ENCODE results near the gene ARL15.
A peak's percentile ranks its signal among the peaks of the same experiment; 100 is the strongest.

ARL15 gene

DNA sequence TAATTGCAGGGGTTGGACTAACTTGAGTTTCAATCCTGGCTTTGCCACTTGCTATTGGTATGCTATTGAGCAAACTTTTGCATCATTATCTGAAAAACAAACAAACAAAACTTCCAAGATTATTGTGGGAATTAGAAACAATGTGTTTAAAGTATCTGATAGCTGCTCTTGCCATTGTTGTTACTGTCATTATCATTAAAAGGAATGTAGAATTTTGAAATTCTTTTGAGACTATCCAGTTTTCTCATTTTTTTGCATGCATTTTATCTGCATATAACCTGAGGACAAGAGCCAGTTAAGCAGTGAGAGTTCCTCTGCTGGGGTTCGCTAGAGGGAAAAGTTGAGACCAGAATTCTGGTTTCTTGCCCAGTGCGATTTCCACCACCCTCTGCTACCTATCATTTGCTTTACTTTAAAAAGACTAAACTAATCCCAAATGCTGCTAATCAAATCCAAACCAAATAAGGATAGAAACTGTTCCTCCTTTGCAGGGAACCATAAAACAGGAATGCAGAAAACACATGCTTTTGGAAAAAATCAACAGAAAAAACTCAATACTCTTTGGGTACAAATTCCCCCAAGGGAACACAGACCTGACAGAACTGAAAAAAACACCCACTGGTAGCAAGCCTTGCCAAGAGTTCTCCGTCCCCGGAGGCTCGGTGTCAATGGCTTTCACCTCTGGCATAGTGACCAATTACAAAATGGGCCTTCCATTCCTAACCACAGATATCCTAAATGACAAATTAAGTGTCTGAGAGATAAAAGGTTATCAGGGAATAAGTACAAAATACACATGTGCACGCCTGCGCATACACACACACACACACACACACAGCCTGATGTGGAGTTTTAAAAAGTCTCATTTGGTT, 373.7 kb downstream of the ARL15 start:
- peak; percentile 41 for DNase-seq (ENCODE audit: low spot score)

DNA sequence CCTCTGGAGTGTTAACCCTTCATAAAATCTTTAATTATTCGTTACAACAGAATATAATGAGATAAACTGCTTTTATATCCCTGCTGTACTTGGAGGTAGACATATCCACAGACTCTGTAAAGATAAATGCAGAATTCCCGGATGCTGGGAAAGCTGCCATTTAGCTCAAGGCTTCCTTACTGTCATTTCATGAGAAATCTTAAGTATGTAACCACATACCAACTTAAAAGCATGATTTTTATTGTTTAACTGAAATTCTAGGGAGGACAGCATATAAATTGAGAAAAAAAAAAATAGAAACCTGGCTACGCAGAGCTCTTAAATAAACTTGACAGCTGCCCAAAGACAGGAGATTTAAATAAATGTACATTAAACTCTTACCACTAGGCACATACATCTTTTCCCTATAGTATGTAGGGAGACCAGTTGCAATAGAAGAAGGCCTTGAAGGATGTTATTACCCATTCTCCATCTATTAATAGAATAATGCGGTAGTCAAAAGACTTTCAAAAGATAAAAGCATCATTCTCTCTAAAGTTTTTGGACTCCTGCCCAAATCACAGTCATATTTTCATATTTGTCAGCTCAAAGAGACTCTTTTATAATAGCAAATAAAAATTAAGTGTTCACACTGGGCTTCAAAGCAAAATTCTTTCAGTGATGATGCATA, 376.1 kb downstream of the ARL15 start:
- no peak for DNase-seq (ENCODE audit: low spot score)

DNA sequence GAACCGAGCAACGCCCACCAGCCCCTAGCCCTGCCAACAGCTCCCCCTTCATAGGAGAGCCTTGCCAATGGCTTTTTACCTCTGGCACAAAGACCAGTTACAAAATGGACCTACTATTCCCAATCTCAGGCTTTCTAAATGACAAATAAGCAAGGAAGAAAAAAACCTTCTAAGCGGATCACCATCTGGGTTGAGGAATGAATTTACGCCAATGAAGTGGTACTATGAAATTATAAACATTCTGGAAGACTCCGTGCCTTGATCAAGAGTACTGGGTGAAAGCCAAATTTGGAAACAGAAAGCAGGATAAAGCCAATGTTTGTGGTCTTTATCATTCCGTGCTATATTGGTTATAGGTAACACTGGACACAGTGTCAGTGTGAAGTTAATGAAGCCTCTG, 378.0 kb downstream of the ARL15 start:
- no peak for DNase-seq (ENCODE audit: low spot score)

DNA sequence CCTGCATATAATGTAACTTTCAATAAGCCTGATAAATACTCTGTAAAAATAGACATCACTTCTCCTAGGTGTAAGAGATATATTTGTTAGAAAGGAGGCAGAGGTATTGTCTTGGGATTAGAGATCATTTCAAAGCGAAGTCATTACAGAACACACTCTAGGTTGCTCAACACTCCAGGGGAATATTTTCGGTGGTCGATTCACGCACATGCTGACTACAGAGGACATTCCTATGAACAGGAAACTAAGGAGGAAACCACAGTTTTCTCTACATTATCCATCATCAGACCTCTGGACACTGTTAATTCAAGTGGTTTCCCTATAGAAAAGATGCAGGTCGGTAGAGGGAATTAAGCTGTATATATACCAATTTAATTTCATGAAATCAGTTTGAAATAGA, 379.9 kb downstream of the ARL15 start:
- no peak for DNase-seq (ENCODE audit: low spot score)

DNA sequence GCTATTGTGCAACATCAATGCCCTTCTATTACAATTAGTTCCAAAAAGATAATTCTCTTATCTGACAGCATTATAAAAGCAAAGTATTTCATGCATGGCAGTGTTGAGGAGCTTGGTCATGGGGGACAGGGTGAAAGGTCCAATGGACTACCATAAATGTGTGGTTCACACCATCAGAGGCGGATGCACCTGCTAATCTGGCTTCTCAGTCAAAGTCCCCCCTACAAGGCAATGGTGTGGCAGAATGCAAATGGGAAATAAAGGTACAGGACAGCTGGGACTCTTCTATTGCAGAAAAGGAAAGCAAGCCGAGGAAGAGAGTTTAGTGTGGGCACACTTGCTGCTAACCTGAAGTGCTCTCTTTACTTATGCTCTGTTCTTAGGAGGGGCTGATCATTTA, 380.8 kb downstream of the ARL15 start:
- DNase-seq (ENCODE audit: low spot score), result no peak

DNA sequence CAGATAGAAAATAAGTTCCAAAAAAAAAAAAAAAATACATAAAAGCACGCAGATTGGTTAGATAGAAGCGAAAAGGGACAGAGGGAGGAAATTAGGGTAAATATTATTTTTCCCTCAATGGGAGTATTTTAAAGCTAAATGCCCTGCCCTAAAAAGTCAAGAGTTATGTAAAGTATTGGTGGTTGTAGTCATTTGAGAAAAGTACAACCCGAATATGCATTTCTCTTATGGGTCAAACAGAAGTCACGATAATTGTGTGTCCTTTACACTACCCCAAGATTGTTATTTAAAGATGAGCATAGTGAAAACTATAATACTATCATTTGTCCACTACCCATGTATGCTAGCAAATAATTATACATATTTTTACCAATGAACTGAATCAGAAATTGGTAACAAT, 381.2 kb downstream of the ARL15 start:
- no peak for DNase-seq (ENCODE audit: low spot score)

DNA sequence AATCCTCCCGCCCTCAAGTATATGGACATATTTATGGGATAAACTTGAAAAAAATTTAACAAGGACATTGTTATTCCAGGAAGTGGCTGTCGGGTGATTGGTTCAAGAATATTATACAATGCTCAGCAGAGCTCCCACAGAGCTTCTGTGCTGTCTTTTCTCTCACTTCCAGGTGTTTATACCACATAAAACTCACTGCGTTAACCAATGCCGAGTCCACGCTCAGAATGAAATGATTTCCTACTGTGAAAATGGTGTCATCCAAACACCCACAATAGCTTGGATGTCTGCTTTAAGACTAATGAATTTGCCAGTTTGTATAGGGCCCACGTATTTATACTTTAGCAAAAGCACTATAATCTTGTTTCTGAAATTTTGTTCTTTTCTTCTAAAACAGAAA, 381.7 kb downstream of the ARL15 start:
- DNase-seq (ENCODE audit: low spot score), result no peak

DNA sequence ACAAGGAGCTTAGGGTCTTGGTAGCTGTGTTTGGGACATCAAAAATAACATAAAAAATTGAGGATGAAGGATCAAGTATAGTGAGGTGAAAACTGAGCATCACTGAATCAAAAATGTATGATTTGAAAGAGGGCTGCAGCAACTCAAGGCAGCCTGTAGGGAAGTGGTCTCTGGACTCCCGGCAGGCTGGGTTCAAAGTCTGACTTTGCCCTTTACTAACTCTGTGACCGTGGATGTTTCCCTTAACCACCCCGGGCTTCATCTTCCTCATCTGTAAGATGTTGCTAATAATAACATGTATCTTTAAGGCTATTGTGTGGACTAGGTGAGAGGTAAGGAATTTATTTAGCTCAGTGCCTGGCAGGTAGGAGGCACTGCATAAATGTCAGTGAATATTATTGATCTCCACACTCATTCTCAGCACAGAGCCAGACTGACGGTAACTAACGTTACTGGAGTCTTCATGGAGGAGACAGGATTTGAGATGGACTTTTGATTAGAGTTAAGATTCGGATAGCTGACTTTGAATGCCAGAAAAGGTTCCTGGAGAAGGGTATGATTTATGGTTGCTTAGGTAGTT, 382.6 kb downstream of the ARL15 start:
- DNase-seq (ENCODE audit: low spot score), result no peak

DNA sequence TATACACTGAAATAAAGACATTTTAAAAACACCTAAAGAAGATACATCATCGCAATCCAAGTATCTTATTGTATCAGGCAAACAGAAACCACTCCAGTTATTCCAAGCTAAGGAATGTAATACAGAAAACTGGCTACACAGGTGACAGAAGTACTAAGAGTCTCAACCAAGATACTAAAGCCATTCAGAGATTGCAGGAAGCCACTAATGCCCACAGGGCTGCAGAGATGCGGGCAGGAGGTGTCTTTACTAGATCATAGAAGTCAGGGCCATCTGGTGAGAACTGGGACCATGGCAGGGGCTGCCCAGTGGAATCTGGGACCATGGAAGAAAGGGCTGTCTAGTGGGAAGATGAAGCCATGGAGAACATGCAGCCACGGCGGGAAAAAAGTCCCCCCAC, 384.3 kb downstream of the ARL15 start:
- no peak for DNase-seq (ENCODE audit: low spot score)

DNA sequence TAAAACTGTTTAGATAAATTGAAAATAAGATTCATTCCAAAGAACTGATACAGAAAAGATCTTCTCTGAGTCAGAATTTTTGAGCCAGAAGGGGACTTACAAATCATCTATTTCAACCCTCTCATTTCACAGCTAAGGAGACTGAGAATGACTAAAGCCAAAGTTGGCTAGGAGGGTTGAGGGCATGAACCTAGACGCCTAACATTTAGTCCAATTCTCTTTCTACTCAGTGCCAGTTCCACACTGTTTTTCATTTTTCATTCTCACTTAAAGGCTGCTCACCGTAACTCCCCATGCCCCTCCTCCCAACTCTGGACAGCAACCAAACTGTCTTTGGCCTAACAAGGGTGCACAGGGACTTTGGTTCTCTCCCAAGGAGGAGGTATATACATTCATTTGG, 386.0 kb downstream of the ARL15 start:
- DNase-seq (ENCODE audit: low spot score), result peak; percentile 21

DNA sequence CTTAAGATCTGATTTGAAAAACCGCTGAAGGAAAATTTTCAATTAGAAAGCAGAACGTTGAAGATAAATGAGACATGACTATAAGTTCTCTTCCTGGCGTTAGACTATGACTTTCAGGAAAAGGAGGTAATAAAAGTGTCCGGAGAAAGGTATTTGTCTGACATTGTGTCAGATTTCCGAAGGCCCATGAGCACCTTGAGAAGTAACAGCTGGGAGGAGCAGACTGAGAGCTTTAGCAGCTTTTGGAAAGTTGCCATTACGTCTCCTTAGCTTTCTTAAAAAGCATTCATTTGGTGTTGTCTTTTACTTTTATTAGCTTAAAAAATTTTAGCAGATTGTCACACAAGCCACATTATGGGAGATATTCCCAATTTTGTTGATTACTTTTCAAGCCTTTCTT, 386.4 kb downstream of the ARL15 start:
- no peak for DNase-seq (ENCODE audit: low spot score)

DNA sequence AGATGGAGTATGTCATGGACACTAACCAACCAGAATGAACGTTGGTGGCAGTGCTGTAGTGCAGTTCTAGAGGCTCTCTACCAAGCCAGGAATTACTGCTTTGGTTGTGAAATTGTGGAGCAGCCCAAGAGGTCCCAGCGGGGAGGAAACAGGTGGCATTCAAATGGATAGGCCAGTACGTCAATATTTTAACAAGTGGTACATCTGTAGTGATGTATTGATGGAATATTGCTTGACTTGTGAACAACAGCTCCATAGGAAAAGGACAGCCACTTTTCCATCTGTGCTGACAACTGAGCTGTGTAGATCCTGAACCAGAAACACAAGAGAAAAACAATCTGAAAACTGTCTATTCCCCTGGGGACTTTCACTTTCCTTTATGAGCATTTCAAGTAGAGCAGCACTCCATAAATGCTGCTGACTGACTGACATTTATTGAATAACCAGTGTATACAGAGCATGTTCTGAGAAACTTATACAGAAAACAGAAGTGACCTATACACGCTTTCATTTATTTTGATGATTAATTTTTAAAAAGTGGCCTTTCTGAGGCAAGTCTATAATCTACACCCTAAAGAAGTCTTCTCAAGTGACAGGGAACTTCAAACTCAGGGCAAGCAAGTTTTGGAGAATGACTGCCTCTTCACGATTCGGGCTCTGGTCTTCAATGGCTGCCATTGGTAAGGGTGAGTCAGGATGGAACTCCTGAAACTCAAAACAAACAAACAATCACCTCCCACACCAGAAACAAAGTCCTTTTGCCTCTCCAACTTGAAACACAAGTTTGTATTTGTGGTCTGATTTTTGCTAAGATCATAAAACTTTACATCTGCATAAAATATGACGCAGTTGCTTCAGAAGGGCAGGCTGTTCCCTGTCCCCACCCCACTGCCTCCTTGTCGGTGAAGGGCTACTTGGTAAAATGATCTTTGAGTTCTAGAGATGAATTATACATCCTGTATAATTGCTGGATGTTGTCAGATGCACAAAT, 387.6 kb downstream of the ARL15 start:
- DNase-seq (ENCODE audit: low spot score), result no peak

DNA sequence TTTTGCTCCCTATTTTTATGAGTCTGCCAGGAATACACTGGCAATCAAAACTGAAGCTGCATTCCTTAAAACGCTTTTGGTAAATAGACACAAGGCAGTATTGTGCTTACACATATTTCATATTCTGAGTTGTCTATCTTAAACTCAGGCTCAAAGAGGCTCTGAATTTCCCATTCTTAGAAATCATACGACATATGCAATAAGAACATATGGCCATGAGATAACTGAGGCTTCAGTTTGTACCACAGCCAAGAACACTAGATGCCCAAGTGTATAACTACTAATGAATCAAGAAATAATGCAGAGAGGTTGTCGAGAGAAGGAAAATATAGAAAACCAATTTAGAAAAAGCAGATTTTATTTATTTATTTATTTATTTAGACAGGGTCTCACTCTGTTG, 392.5 kb downstream of the ARL15 start:
- no peak for DNase-seq (ENCODE audit: low spot score)

DNA sequence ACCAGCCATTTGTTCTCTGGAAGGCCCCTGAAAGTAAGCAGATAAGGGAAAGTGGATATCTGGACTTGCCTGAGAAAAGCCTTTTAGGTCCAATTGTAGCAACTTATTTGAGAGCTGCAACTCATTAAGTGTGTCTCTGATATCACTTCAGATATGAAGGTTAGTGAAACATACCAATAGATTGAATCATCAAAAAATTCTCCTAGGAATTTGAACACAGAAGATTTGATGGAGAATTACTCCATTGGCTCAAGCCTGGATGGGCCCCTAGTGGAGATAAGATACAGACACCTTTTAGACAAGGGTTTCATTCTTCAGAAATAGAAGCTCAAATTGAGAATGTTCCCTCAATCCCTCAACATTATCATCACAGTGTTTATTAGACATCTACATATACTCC, 393.3 kb downstream of the ARL15 start:
- peak; percentile 60 for DNase-seq (ENCODE audit: low spot score)

DNA sequence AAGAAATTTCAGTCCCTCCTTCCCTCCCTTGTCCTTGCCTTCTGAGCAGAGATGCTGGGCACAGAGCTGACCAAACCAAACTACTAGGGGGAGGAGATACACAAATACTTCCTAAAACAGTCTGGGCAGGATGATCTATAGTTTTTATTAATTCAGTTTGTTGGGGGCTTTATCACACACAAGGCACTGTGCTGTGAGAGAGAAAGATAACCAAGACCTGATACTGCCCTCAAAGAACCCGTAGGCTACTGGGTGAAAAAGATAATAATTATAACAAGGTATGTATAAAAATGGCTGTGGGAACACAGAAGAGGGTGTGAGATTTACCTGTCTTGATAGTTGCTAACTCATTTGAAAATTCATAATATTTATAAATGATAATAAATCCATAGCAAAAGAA, 395.3 kb downstream of the ARL15 start:
- DNase-seq (ENCODE audit: low spot score), result no peak

DNA sequence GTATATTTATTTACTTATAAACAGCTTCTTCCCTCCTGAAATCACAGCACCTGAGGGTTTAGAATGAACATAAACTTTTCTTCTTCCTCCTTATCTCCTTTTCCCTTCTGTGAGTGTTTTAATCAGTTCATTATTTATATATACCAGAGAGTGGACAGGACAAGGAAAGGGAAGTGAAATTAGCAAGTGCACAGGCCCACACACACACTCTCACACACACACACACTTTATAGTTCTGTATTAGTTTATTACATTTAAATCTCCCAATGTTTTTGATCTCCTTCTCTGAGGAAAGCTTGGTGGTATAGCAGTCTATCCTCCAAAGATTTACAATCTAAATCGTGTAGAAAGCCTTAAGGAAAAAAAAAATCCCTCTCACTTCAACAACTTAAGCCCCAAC, 396.4 kb downstream of the ARL15 start:
- DNase-seq (ENCODE audit: low spot score), result no peak

DNA sequence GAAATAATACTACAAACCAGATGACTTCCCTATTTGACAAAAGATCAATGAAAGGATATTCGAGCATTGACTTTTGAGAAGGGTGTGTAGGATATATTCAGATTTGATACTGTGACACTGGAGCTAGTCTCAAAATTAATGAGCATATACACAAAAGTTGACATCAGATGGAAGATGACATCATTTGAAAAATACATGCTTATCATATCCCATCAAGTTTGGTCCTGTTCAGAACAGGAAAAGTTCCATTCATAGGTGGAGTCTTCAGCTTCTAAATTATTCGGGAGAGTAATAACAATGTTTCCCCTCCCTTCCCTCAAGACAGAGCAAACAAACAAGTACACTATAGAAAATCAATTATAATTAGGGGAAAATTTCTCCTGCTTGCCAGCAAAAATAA, 401.6 kb downstream of the ARL15 start:
- no peak for DNase-seq (ENCODE audit: low spot score)

DNA sequence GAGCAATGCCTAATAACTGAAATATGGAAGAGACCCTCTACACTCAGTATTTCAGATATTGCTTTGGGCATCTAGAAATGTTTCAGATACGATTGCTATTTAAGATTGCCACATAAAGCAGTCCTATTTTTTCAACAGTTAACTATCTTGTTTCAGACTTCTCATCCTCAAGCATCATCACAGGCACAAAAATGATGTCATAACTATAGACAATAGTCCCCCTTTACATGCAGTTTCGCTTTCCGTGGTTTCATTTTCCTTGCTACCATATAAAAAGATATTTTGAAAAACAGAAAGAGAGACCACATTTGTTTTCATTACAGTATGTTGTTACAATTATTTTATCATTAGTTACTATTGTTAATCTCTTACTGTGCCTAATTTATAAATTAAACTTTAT, 402.5 kb downstream of the ARL15 start:
- no peak for DNase-seq (ENCODE audit: low spot score)

DNA sequence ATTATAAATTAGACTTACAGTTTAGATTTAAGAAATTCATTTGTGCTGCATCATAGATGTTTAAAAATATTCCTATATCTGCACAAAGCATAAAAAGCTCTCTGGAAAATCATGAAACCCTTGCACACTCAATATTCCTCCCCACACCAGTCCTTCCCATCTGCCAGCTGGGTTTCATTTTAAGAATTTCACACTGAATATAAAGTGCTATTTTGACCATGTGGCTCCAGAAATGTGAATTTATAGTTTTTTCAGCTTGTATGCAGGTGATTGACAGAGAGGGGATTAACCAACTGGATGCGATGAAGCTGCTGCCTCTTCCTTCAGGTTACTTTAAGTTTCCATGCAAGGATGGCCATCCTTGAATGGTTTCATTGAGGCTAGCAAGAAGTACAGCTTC, 403.6 kb downstream of the ARL15 start:
- DNase-seq (ENCODE audit: low spot score), result no peak

DNA sequence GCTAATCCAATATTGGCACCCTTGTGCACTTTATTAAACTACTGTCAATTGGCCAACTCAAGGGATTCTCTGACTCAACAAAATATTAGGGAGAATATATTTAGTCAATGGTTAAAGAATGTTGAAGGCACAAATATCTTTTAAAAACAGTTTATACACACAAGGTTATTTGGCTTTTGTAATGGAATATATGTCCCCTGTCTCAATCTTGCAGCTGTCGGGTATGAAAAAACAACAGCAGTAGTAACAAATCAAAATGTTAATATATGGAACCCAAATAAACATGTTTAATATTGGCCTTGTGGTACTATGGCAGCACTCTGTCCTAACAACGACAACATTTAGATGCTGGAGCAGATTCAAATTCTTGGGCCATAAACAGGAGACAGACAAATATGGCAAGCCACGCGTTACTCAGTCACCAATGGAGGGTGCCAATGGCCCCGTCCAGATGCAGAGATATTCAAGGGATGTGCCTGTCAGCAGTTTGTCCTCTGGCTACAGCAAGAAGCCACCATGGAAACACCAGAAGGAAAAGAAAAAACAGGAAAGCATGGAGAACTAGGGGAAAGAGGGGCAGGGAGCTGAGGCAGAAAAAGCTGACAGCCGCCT, 408.0 kb downstream of the ARL15 start:
- no peak for DNase-seq (ENCODE audit: low spot score)

DNA sequence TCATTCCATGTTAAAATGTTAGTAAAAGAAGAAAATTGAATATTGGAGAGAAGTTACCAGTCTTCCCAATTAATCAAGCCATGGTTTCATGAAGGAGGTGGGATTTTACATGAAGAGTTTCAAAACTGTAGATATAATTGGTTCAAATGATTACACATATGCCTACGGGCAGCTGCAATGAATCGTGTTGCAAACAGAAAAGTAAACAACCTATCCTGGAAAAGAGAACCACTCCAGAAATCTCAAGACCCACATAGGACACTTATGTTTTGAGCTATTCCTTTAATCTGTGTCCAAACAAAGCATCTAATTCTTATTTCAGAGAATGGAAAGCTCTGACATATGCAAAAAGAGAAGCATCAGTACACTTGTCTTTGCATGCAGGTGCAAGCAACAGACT, 409.7 kb downstream of the ARL15 start:
- DNase-seq (ENCODE audit: low spot score), result no peak

Data from AG08395 (cell line).